ENCODE data around the gene CYP46A1.

The CYP46A1 gene

DNA sequence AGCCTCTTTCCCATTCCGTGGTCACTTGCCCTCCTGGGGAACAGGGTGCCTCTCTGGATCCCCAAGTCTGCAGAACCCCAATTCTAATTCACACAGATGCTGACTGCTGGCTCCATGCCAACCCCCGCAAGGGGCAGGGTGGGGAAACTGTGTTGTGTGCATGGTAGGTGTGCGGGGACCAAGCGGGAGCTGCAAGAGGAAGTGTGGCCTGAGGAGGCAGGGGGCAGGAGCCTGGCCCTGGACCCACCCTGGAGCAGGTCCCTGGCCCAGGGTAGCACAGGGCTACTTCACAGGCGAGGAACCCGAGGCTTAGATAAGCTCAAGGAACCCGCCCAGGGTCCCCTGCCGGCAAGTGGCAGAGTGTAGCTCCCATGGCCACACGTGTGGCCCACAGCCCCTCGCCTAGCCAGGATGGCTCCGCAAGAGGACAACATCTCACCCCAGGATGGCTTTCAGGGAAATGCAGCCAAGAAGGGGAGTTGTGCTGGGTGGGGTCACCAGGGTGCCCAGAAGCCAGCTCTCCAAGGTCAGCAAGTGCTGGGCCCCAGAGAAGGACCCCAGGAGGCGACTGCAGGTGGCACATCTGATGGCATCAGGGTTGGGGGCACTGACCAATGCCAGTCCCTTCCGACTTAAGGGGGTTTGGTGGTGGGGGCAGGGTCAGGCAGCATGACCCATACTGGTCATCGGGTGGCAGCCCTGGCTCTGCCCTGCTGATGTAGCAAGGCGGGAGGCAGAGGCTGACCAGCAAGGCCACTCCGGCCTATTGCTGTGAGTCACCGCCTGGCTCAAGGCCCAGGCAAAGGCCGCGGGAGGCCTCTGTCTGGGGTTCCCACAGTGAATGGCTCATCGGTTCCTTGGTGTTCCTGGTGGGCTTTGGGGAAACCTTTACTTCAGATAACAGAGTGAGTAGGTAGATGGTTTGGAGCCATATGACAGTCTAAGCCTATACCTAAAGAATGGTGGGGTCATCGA is 71.8 kb downstream of the CYP46A1 start:
- in situ Hi-C loops (cut with HindIII; ENCODE audit: low sequenced_read_pairs) = no loop called here
- no peak overlapping the region for H3K4me3 ChIP-seq (ENCODE audit: low read depth, low read length)
- TF ChIP-seq, protein P1, sequence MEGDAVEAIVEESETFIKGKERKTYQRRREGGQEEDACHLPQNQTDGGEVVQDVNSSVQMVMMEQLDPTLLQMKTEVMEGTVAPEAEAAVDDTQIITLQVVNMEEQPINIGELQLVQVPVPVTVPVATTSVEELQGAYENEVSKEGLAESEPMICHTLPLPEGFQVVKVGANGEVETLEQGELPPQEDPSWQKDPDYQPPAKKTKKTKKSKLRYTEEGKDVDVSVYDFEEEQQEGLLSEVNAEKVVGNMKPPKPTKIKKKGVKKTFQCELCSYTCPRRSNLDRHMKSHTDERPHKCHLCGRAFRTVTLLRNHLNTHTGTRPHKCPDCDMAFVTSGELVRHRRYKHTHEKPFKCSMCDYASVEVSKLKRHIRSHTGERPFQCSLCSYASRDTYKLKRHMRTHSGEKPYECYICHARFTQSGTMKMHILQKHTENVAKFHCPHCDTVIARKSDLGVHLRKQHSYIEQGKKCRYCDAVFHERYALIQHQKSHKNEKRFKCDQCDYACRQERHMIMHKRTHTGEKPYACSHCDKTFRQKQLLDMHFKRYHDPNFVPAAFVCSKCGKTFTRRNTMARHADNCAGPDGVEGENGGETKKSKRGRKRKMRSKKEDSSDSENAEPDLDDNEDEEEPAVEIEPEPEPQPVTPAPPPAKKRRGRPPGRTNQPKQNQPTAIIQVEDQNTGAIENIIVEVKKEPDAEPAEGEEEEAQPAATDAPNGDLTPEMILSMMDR (IDR thresholded peaks at IDR 0.05; ENCODE audit: low read depth, low read length) = no peak
- peak; percentile 96 for DNase-seq (ENCODE audit: low read depth, low spot score)

DNA sequence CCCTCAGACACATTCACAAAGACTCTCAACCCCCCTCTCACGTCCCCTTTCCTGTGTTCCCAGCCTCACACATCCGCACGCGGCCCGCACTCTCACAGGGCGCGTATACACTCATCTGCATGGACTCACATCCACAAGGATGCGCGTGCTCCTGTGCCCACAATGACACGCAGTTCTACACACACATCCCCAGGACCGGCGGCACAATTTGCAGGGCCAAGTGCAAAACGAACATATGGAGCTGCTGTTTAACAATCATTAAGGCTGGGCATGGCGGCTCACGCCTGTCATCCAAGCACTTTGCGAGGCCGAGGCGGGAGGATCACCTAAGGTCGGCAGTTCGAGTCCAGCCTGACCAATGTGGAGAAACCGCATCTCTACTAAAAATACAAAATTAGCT is 72.7 kb downstream of the CYP46A1 start:
- TF ChIP-seq, protein P1 (IDR thresholded peaks at IDR 0.05; ENCODE audit: low read depth, low read length) = no peak
- in situ Hi-C loops (cut with HindIII; ENCODE audit: low sequenced_read_pairs) = no loop called here
- DNase-seq (ENCODE audit: low read depth, low spot score) = peak; percentile 41
- H3K4me3 ChIP-seq (ENCODE audit: low read depth, low read length) = no peak overlapping the region

DNA sequence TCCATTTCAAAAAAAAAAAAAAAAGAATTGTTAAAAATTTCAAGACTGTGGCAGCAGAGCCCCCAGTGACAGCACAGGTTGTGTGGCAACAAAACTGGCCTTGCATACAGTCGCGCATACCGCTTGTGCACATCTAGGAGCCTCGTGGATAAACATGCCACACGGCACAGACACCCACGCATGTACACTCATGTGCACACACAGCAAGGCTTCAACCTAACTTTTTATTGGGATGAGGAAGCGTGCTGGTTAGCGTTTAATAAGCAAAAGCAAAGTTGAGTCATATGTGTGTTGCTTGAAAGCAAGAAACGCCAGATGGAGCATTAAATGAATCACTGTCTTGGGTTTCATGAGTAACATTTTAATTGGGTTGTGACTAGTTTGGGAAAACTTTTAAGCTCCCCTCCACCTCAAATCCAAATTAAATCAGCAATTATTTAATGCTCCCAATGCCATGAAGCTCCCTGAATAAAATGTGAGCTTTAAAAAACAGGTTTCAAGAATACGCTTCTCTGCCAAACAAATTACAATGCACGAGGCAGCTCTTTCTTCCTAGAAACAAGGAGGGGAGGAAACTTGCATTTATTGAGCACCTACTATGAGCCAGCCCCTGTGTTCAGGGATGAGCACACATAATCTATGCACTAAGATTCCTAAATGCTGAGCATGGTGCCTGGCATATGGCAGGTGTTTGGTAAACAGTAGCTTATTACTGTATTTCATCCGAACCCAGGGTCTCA is 73.4 kb downstream of the CYP46A1 start:
- in situ Hi-C loops (cut with HindIII; ENCODE audit: low sequenced_read_pairs) = no loop called here
- TF ChIP-seq, protein P1 (IDR thresholded peaks at IDR 0.05; ENCODE audit: low read depth, low read length) = no peak
- no peak overlapping the region for H3K4me3 ChIP-seq (ENCODE audit: low read depth, low read length)
- DNase-seq (ENCODE audit: low read depth, low spot score) = peak; percentile 95

DNA sequence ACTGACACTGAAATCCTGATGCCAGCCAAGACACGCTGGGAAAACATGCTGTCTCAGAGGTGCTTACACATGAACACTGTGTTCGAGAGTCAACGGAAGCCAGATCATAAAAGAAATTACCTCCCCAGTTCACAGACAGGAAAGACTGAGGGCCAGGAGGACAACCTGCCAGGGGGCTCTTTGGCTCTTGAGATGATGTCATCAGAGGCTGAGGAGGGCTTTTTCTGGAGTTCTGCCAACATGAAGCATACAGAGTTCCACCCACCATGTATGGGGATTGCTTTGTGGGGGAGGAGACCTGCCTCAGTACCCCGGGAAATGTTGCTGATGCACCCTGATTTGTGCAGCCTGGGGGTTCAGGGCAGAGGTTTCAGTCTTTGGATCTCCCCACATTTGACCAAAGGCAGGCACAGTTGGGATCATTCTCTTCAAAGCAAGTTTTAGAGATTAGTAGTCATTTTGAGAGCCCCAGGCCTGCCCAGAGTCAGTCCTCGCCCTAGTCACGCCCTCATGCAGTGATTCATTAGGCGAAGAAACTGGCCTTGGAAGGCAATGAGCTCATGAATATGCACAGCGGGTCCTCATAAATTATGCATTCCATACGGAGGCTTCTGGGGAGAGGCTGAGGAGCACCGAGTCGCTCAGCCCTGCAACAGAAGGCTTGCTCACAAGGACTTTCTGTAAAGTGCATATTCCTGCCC is 74.2 kb downstream of the CYP46A1 start:
- DNase-seq (ENCODE audit: low read depth, low spot score) = peak; percentile 94
- in situ Hi-C loops (cut with HindIII; ENCODE audit: low sequenced_read_pairs) = no loop called here
- H3K4me3 ChIP-seq (ENCODE audit: low read depth, low read length) = no peak overlapping the region
- TF ChIP-seq, protein P1 (IDR thresholded peaks at IDR 0.05; ENCODE audit: low read depth, low read length) = no peak

DNA sequence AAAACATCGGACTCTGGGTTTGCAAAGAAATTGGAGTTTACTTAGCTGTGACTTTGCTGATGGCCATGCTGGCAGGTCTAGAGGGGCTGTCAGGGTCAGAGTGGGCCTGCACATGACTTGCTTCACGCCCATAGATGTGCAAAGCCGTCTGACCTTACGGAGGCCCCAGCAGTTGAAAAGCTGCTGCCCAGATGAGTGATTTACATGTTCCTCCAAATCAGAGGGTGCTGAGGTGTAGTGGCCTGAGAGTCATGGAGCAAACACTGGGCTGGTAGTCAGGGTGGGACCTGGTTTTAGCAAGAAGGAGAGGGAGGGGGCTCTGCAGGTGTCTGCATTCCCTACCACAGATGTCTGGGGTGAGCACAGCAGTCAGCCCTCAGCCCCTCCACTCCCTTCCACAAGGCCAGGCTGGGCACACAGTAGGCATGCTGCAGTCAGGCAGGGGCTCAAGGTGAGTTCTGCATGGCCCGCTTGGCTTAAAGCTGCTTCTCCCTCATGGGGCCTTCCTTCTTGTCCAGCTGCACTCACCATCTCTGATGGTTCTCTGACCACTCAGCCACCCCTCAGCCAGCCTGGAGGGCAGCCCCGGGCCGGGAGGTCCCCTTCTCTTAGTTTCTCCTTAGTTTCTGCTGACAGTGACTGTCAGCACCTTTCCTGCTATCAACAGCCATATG is 74.9 kb downstream of the CYP46A1 start:
- DNase-seq (ENCODE audit: low read depth, low spot score) = no peak
- no peak overlapping the region for H3K4me3 ChIP-seq (ENCODE audit: low read depth, low read length)
- in situ Hi-C loops (cut with HindIII; ENCODE audit: low sequenced_read_pairs) = no loop called here
- TF ChIP-seq, protein P1 (IDR thresholded peaks at IDR 0.05; ENCODE audit: low read depth, low read length) = no peak

DNA sequence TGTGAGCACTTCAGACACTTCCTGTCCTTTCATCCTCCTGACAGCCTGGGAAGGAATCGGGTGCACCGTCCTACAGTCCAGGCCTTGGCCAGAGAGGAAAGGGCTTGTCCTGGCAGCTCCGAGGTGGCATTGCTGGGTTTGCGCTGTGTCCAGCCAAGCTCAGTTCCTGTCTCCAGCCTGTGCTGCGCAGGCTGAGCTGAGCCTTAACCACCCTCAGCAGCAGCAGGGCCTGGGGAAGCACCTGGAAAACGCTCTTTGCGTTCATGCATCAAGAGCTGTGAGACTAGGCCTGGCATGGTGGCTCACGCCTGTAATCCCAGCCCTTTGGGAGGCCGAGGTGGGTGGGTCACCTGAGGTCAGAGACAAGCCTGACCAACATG is 75.4 kb downstream of the CYP46A1 start:
- no peak overlapping the region for H3K4me3 ChIP-seq (ENCODE audit: low read depth, low read length)
- TF ChIP-seq, protein P1 (IDR thresholded peaks at IDR 0.05; ENCODE audit: low read depth, low read length) = no peak
- in situ Hi-C loops (cut with HindIII; ENCODE audit: low sequenced_read_pairs) = no loop called here
- DNase-seq (ENCODE audit: low read depth, low spot score) = no peak
